NCI-H2196 treated with DMSO at 0.1 percent for 48 hours (cell line): ENCODE measurements around the gene CMTM2.
"Not testable (repeated sequence)": the region's sequence is repeated elsewhere in the genome, so short reads cannot be mapped to it uniquely, and the experiment has no call there.

Experiments
- DNase-seq: peaks from one replicate; lab custom pipeline; 2025; ENCODE audit not compliant: unreplicated experiment; lab: John Stamatoyannopoulos, UW

The CMTM2 gene

DNA sequence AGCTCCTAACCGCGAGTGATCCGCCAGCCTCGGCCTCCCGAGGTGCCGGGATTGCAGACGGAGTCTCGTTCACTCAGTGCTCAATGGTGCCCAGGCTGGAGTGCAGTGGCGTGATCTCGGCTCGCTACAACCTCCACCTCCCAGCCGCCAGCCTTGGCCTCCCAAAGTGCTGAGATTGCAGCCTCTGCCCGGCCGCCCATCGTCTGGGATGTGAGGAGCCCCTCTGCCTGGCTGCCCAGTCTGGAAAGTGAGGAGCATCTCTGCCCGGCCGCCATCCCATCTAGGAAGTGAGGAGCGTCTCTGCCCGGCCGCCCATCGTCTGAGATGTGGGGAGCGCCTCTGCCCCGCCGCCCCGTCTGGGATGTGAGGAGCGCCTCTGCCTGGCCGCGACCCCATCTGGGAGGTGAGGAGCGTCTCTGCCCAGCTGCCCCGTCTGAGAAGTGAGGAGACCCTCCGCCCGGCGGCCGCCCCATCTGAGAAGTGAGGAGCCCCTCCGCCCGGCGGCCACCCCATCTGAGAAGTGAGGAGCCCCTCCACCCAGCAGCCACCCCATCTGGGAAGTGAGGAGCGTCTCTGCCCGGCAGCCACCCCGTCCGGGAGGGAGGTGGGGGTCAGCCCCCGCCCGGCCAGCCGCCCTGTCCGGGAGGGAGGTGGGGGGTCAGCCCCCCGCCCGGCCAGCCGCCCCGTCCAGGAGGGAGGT, 51.4 kb downstream of the CMTM2 start:
- not testable (repeated sequence) for DNase-seq

DNA sequence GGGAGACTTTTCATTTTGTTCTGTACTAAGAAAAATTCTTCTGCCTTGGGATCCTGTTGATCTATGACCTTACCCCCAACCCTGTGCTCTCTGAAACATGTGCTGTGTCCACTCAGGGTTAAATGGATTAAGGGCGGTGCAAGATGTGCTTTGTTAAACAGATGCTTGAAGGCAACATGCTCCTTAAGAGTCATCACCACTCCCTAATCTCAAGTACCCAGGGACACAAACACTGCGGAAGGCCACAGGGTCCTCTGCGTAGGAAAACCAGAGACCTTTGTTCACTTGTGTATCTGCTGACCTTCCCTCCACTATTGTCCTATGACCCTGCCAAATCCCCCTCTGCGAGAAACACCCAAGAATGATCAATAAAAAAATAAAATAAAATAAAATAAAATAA, 52.3 kb downstream of the CMTM2 start:
- DNase-seq, result not testable (repeated sequence)

- DNase-seq, result no peak
Observed at GRCh38 chr16:66634527-66635196, 55.4 kb downstream of the CMTM2 start.

DNA sequence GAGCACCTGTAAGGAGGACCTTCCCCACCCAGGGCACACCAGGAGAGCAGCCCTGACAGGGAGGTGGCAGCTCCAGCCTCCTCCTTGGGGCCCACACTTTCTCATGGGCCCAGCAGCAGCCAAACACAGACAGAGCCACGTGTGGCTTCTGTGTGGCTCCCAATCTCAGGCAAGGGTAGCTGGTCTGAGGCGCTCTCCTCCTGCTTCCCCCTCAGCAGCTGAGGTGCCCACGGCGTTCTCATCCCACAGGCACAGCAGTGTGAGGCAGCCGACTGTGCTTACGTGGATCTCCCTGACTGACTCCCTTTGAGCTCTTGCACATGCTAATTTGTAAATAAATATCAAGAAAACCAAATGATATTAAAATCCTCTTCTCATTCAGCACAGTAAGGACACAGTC, 56.1 kb downstream of the CMTM2 start:
- no peak for DNase-seq

GRCh38 chr16:66636199-66636598, 56.9 kb downstream of the CMTM2 start:
- DNase-seq, result no peak

GRCh38 chr16:66637806-66638205, 58.5 kb downstream of the CMTM2 start:
- no peak for DNase-seq
